Psoas muscle (tissue), 8 donors: ENCODE data around the gene COL6A1. TPM values are rescaled to one million over a fixed set of nuclear protein-coding genes. Genes with fewer than 3 reads are reported as not detected.

Source experiments
- ATAC-seq, 4 donors: fragments of 200-7000 bp; cut with Tn5 transposase; one replicate each; pipeline ENCODE4 v1.9.1; 2020; ENCODE audit warnings: moderate library complexity in 3 of 4, mild to moderate bottlenecking in 2 of 4
- DNase-seq, 2 donors: peaks; one replicate each; pipeline ENCODE4 v3.0.0-alpha.2; 2020
- H3K27ac ChIP-seq: fragments of 200-600 bp; one replicate; pipeline ENCODE4 v1.8.0; 2022
- H3K27me3 ChIP-seq, 3 donors: fragments of 200-600 bp in 1 of 3; one replicate each; pipeline versions ENCODE4 v1.6.1 to v1.8.0; 2013 to 2022; ENCODE audit warnings: low read length in 2 of 3, mild to moderate bottlenecking in 2 of 3, moderate library complexity in 1 of 3; ENCODE audit not compliant: insufficient read depth in 3 of 3
- H3K36me3 ChIP-seq, 2 donors: fragments of 200-600 bp in 1 of 2; one replicate each; pipeline versions ENCODE4 v1.6.1 to v1.8.0; 2013 to 2022; ENCODE audit warnings: low read depth in 1 of 2, mild to moderate bottlenecking in 1 of 2, moderate library complexity in 1 of 2; ENCODE audit not compliant: insufficient read depth in 1 of 2
- H3K4me1 ChIP-seq: fragments of 200-600 bp; one replicate; pipeline ENCODE4 v1.8.0; 2022
- H3K4me3 ChIP-seq: fragments of 200-600 bp; one replicate; pipeline ENCODE4 v1.8.0; 2022; ENCODE audit warnings: mild to moderate bottlenecking
- H3K9me3 ChIP-seq: fragments of 200-600 bp; one replicate; pipeline ENCODE4 v1.8.0; 2022
- WGBS, 3 donors: extraction: QIAGEN DNeasy Blood & Tissue Kit; methylation state at CpG; one replicate each; pipeline versions ENCODE4 v1.1.6 to v1.1.7; 2013; 5-methylcytosine and 5-hydroxymethylcytosine counted together
- intact Hi-C, 2 donors: fragments of 100-400 bp; cut with DNase I; formaldehyde crosslinking; loops; one replicate each; pipeline versions ENCODE4 v1.11.0 to v1.14.2; 2022
- polyA plus RNA-seq, 3 donors: library from polyadenylated mRNA; stranded (reverse); fragments of 200-250 nt; gene quantifications; one replicate each; pipeline ENCODE4 v1.2.3, GENCODE V29; 2013
- total RNA-seq, 4 donors: library from RNA; stranded (reverse); fragmentation: NEBNext Ultra II Directional in 2 of 4; extraction: Animal tissue kit (Norgen Biotek cat#: 25700) in 2 of 4; gene quantifications; one replicate each; pipeline versions ENCODE4 v1.2.1 to v1.2.4, GENCODE V29; 2021 to 2023
- TF ChIP-seq, protein P1 (sequence below): fragments of 200-600 bp; IDR thresholded peaks from one replicate; pipeline ENCODE4 v1.8.0; 2022; ENCODE audit warnings: antibody characterized with exemption
- donor health status: healthy with polysubstance abuse.
- donor health status: DM: no; HTN: no; CAD: no; lungs with moderate emphysema.
- donor health status: Bipolar disorder and iron deficiency.
- donor health status: healthy.
- donor health status: DM: yes; HTN: yes; CAD: no.
- donor health status: DM: no; HTN: no; CAD: no.
- donor health status: DM: no; HTN: no; CAD: no.
- donor health status: DM: yes; HTN: yes; CAD: no.

The COL6A1 gene
- total and polyA plus RNA-seq, 7 donors: 29.4 to 83.0 (median 36.1) TPM

DNA sequence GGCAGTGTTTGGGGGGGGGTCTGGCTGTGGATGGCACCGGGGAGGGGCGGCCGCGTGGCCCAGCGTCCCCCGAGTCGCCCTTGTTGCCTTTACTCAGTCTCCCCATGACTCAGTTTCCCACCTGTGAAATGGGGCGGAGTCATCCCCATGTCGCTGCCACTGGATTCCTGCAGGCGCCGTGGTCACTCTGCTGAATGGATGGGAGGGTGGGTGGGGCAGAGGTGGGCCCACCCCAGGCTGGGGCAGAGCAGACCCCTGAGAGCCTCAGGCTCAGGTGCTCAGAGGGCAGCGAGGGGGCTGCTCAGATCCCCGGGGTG, 2.0 kb downstream of the COL6A1 start:
- peak overlapping the region; percentile 93 for H3K4me3 ChIP-seq
- DNase-seq: no peak
- ATAC-seq: no peak
- peaks cover 0 to 34% of the 10 kb centered on the region in 2 donors for H3K36me3 ChIP-seq
- WGBS, 3 donors: 73 to 86% (median 81%) methylated on average over 5 to 13 of the region's 13 CpGs
- H3K9me3 ChIP-seq: no peaks in the 10 kb centered on the region
- intact Hi-C loops: loop anchor here in 1 of 2 donors (10.0 kb wide), 1 partner anchor 1649 kb away; the partner anchor contains the start of gene CFAP410
- H3K4me1 ChIP-seq: no peaks in the 10 kb centered on the region
- no peak overlapping the region for H3K27ac ChIP-seq
- TF ChIP-seq, protein P1, sequence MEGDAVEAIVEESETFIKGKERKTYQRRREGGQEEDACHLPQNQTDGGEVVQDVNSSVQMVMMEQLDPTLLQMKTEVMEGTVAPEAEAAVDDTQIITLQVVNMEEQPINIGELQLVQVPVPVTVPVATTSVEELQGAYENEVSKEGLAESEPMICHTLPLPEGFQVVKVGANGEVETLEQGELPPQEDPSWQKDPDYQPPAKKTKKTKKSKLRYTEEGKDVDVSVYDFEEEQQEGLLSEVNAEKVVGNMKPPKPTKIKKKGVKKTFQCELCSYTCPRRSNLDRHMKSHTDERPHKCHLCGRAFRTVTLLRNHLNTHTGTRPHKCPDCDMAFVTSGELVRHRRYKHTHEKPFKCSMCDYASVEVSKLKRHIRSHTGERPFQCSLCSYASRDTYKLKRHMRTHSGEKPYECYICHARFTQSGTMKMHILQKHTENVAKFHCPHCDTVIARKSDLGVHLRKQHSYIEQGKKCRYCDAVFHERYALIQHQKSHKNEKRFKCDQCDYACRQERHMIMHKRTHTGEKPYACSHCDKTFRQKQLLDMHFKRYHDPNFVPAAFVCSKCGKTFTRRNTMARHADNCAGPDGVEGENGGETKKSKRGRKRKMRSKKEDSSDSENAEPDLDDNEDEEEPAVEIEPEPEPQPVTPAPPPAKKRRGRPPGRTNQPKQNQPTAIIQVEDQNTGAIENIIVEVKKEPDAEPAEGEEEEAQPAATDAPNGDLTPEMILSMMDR: no peak
- H3K27me3 ChIP-seq: no peaks in the 10 kb centered on the region

DNA sequence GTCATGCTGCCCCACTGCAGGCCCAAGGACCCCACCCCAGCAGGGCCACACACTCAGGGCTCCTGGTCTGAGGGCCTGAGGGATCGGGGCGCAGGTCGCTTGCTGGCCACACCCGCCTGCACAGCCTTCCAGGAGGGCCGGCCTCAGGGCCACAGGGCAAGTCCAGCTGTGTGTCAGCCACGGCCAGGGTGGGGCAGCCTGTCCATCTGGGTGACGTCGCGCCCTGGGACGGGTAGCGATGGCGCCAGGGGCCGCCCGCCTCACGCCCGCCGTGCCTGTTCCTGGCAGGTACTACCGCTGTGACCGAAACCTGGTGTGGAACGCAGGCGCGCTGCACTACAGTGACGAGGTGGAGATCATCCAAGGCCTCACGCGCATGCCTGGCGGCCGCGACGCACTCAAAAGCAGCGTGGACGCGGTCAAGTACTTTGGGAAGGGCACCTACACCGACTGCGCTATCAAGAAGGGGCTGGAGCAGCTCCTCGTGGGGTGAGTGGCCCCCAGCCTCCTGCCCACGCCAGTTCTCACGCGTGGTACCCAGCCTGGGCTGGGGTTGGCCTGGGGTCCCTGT, 2.5 kb downstream of the COL6A1 start:
- Histone ChIP-seq H3K4me3 (peak overlapping the region; percentile 93), H3K4me1 (no peaks in the 10 kb centered on the region), H3K27me3 (no peaks in the 10 kb centered on the region), H3K9me3 (no peaks in the 10 kb centered on the region), H3K27ac (no peak overlapping the region), H3K36me3 (peaks cover 0 to 34% of the 10 kb centered on the region in 2 donors)
- intact Hi-C loops: loop anchor here in 1 of 2 donors (10.0 kb wide), 1 partner anchor 1649 kb away; the partner anchor contains the start of gene CFAP410
- peak; percentile 75 to 85 for DNase-seq
- ATAC-seq: peak in 3 of 4 donors; percentile 14 to 25 (median 23)
- TF ChIP-seq, protein P1: no peak
- 88 to 93% (median 90%) methylated on average over 34 to 38 of the region's 38 CpGs for WGBS, 3 donors

DNA sequence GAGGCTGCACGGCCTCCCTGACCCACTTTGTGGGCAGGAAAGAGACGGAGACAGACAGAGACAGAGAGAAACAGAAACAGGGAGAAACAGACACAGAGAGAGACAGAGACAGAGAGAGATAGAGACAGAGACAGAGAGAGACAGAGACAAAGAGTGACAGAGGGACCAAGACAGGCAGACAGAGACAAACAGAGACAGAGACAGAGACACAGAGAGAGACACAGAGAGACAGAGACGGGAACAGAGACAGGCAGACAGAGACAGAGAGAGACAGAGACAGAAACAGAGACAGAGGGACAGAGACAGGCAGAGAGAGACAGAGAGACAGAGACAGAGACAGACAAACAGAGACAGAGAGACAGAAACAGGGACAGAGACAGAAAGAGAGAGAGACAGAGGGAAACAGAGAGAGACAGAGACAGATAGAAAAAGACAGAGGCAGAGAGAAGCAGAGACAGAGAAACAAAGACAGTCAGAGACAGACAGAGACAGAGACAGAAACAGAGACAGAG, 3.1 kb downstream of the COL6A1 start:
- Histone ChIP-seq H3K27ac (no peak overlapping the region), H3K36me3 (peaks cover 0 to 40% of the 10 kb centered on the region in 2 donors), H3K9me3 (no peaks in the 10 kb centered on the region), H3K4me1 (no peaks in the 10 kb centered on the region), H3K4me3 (peak overlapping the region; percentile 93), H3K27me3 (no peaks in the 10 kb centered on the region)
- ATAC-seq (no peak), DNase-seq (no peak)
- TF ChIP-seq, protein P1: no peak
- intact Hi-C loops: loop anchor here in 1 of 2 donors (10.0 kb wide), 1 partner anchor 1650 kb away; the partner anchor contains the start of gene CFAP410
- 61 to 75% (median 74%) methylated on average over 3 of the region's 3 CpGs for WGBS, 3 donors

DNA sequence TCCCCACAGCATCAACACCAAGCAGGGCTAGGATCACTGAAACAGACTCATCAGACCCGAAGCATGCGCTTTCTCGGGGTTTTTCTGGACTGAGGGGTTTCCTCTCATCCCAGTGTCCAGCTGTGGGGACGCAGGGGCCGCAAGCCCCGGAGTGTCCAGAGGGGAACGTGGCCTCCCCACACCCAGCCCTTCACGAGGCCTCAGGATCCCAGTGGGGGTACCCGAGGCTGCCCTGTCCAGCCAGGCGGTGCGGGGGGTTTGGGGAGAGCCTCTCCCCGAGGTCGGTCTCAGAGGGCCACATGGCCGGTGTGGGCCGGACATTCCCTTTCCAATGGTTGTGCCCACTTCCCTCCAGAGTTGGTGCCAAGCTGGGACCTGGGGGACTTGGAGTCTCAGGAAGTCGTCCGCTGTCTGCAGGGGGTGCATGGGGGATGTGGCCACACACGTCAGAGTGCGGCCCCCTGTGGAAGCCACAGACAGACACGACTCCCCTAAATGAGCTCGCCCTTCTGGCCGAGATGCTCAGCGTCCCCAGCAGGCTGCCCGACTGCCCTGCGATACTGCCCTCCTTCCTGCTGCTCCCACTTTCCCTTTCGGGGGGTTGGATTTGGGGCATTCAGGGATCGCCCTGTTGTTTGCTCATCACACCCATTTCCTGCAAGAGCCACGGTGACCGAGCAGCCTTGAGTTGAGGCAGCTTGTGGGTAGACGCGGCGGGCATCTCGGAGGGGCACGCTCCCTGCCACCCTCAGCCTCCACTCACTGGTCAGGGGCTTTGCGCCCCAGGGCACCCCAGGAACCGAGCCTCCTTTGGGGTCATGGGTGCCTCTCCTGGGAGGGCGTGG, 4.1 kb downstream of the COL6A1 start:
- no peaks in the 10 kb centered on the region for H3K4me1 ChIP-seq
- intact Hi-C loops: loop anchor here in 1 of 2 donors (10.0 kb wide), 1 partner anchor 1651 kb away; the partner anchor contains the start of gene CFAP410
- no peak overlapping the region for H3K27ac ChIP-seq
- H3K9me3 ChIP-seq: no peaks in the 10 kb centered on the region
- 88 to 93% (median 92%) methylated on average over 34 to 37 of the region's 37 CpGs for WGBS, 3 donors
- ATAC-seq (no peak), DNase-seq (peak in 1 of 2 donors; percentile 33)
- peaks cover 0 to 47% of the 10 kb centered on the region in 2 donors for H3K36me3 ChIP-seq
- TF ChIP-seq, protein P1: no peak
- H3K27me3 ChIP-seq: no peaks in the 10 kb centered on the region
- no peak overlapping the region for H3K4me3 ChIP-seq
